H54 (cell line): Measurements from ENCODE around the gene ZFYVE28.

Source experiments
- DNase-seq: peaks from one replicate; pipeline ENCODE4 v3.0.0; 2011; ENCODE audit warnings: low spot score, mixed read lengths; ENCODE audit not compliant: insufficient read length
- FAIRE-seq: peaks from 3 replicates; lab custom pipeline; 2011; peaks lifted over from hg19 to GRCh38; lab: Jason Lieb, UNC
- POLR2A ChIP-seq: IDR thresholded peaks from 2 replicates; pipeline ENCODE4 v1.6.1; 2011; ENCODE audit warnings: low read depth, mild to moderate bottlenecking, low read length

Gene ZFYVE28

DNA sequence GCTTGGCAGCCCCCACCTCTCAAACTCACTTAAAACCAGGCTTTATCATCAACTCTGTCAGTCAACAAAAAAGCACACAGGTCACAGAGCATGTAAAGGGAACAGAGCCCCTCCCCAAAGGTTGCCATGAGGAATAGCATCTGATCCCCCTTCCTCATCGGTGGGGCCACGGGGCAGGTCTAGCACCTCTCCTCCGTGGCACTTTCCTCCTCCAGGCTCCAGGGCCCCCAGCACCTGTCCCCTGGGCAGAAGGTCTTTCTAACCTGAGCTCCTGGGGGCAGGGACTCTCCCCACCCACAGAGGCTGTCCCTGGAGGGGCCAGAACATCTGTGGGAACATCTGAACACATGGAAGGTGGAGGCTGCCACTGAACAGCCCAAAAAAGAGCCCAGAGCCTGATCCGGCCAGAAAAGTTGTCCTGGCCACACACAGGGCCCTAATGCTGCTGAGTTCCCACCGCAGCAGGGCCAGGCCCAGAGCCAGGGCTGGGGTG lies 65.7 kb downstream of the ZFYVE28 start:
- DNase-seq (no peak), FAIRE-seq (no peak)
- TF ChIP-seq POLR2A = no peak

DNA sequence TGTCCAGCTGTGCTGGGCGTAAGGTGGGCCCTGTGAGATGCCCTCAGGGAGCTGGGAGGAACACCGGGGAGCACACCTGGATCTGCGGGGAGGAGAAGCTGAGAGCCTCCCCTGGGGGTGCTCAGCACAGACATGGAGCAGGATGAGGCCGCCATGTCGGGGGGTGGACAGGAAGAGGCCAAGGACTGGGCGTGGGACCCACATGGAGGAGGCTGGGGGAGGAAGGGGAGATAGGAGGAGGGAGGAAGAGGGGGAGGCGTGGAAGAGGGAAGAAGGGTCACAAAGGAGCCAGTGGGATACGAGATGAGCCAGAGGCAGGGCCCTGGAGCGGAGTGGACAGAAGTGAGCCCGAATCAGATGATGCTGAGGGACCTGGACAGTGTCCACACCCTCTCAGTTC lies 66.3 kb downstream of the ZFYVE28 start:
- FAIRE-seq (no peak), DNase-seq (no peak)
- TF ChIP-seq POLR2A = no peak

DNA sequence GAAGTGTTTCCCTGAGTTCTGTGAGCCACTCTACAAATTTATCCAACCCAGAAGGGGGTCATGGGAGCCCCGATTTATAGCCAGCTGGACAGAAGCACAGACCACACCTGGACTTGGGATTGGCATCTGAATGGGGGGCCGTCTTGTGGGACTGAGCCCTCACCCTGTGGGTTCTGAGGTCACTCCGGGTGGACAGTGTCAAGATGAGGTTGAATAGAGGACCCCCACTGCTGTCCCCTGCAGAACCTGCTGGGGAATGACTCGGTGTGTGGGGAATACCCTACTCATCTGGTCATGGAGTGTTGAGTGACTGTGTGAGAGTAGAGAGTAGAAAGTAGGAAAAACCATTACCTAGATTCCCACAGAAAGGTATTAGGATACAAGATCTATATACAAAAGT lies 67.5 kb downstream of the ZFYVE28 start:
- FAIRE-seq = no peak
- TF ChIP-seq POLR2A = no peak
- no peak for DNase-seq

DNA sequence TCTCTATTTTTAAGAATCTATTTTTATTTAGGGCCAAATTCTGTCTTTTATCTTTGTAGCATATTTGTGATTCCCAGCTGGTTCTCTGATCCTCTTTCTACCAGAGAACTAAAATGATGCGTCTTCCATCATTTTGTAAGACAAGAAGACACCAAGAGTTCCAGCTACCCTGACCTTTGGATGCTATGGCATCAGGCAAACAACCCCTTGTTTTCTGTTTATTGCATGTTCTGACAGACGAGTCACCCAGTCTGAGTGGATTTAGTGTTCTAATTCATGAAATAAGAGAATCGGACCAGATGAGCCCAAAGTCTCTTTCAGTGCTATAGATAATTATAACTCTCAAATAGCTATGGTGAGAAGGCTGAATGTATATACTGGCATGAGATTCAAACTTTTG lies 69.7 kb downstream of the ZFYVE28 start:
- no peak for TF ChIP-seq POLR2A
- FAIRE-seq (no peak), DNase-seq (no peak)

DNA sequence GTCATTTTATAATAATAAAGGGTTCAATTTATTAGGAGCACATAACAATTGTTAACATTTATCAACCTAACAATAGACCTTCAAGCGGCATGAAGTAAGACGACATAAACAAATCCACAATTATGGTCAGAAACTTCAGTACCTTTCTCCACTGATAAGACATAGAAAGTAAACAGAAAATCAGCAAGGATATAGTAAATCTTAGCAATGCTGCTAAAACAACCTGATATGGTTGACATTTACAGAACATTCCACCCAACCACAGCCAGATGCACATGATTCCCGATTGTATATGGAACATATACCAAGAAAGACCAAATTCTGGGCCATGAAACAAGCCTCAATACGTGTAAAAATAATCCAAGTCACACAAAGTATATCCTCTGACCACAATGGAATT lies 71.3 kb downstream of the ZFYVE28 start:
- FAIRE-seq = no peak
- DNase-seq = no peak
- TF ChIP-seq POLR2A = no peak

DNA sequence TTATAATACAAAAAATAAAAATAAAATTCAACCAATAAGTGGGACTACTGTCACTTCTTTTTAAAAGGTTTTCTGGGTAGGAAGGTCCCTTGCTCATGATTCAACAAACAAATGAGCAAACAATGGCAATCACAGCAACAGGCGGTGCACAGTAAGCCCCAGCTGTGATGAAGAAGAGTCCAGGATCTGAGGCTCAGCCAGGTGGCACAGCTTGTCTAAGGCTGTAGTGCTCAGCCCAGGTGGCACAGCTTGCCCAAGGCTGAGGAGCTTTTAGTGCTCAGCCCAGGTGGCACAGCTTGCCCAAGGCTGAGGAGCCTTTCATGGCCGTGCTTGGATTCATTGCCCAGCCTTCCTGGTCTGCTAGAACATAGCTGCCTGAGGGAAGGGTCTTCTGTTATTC lies 75.0 kb downstream of the ZFYVE28 start:
- no peak for TF ChIP-seq POLR2A
- FAIRE-seq (no peak), DNase-seq (no peak)

DNA sequence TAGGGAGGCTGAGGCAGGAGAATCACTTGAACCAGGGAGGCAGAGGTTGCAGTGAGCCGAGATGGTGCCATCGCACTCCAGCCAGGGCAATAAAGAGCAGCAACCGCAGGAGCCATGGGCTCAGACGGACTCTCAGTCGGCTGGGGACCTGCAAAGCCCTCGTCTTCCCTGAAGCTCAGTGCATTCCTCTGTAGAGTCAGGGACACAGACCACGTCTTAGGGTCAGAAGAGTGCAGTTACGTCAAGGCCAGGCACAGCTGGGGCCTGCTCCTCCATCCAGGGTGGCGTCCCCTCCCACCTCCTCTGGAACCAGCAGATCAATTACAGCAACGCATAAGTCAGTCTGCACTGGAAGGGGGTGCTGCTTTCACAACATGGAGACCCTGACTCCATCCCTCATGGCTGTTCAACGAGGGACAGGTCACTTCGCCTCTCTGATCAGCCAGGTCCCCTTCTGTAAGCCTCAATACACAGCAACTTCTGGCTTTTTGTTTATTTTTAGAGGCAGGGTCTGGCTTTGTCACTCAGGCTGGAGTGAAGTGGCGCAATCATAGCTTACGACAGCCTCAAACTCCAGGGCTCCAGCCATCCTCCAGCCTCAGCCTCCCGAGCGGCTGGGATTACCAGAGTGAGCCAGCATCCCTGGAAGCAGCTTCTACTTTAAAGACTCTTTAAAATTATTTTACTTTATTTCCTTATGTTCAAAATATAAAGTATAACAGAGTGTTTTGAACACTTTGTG lies 76.4 kb downstream of the ZFYVE28 start:
- FAIRE-seq (no peak), DNase-seq (no peak)
- TF ChIP-seq POLR2A = no peak

DNA sequence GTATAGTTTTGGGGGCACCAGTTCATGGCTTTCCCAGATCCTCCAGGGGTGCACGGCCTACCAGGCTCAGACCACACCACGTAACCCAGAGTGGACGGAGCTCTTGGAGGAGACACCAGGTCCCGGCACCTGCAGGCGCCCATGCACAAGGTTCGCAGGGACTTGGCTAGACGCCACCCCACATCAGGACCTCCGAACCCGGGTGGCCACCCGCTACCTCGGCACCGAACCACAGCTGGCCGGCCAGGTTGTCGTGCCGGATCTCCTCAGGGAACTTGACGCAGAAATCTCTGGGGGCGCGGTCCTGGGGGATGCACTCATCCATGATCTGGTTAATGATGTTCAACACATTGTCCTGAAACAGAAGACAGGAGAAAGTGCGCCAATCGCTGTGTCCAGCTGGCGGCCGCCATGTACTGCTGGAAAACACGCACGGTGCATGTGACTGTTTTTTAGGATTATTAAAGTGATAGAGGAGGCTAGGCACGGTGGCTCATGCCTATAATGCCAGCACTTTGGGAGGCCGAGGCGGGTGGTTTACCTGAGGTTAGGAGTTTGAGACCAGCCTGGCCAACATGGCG lies 77.1 kb downstream of the ZFYVE28 start:
- TF ChIP-seq POLR2A = no peak
- FAIRE-seq = no peak
- DNase-seq = no peak

DNA sequence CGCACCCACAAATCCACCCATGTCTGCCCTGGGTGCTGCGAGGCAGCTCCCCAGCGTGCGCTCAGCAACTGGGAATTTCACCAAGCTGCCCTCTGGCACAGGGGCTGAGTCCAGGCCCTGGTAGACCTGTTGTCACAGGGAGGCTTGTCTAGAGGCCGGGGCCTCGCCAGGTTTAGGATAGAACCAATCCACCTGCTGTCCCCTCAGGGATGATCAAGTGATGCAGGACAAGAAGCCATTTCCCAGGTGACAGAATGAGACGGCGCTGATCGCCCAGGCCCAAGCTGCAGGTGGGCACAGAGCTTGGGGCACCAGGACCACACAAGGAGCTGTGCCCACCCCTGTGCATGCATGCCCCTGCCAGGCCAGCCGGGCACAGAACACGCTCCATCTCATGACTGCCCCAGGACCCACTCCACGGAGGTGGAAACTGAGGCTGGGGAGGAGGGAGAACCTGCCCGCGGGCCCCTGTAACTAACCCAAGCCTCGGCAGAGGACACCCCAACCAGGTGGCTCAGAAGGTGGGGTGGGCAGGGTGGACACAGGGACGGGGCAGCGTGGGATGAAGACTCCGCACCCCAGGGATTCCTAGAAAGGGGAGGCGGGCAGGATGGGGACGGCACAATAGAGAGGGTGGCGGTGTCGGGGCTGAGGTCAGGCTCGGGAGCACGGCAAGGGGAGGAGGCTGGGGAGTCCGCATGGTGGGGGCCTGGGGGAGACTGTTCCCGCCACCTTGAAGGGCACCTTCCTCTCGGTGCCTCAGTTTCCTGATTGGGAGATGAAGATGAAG lies 78.0 kb downstream of the ZFYVE28 start:
- no peak for DNase-seq
- FAIRE-seq = no peak
- TF ChIP-seq POLR2A = no peak

DNA sequence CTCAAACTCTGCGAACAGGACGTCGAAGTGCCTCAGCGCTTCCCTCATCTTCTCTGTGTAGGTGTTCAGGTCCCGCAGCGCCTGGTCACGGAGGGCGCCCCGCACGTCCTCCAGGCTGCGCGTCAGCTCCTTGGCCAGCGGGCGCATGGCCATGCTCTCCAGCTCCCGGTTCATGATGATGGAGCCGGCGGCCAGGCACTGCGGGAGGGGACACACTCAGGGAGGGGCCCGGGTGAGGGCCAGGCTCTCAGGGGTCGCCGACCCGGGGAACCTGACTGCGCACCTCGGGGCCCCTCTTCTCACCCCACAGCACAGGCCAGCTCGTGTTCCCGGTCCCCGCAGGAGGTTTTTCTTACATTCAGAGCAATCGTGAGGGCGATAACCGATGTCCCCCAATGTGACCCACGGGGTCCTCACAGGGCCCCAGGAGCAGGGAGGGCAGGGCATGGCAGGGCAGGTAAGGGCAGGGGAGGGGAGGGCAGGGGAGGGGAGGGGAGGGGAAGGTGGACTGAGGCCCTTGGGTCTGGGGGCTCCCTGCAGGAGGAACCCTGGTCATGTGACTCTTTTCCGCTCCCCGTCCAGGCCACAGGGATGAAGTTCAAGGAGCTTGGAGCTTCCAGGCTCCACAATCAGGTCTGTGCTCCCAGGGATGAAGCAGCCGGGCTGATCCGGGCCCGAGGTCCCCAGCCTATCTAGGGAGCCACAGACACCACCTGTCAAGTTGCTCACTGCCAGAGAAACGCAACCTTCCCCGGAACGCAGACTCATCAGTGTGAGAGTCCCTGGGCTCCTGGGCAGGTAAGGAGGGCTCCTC lies 78.8 kb downstream of the ZFYVE28 start:
- TF ChIP-seq POLR2A = no peak
- FAIRE-seq (no peak), DNase-seq (no peak)

DNA sequence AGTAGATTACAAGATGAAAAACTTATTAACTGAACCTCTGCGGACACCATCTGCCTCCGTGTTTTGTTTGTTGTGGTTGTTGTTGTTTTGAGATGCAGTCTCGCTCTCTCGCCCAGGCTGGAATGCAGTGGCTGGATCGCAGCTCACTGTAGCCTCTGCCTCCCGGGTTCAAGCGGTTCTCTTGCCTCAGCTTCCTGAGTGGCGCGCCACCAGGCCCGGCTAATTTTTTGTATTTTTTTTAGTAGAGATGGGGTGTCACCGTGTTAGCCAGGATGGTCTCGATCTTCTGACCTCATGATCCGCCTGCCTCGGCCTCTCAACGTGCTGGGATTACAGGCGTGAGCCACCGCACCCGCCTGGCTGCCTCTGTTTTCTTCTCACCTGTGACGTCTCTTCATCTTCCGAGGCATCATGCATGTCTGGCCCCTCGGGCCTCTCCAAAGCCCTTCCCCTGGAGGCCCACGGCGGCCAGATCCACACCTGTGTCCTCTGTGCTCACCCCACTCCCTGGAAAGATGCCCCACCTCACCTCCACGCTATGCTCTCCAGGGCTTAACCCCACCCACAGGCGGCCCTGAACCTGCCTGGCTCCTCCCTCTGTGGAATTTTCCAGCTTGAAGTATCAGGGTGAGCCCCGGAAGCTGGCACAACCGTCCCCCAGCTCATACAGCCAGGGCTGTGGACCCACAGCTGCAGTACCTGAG lies 79.5 kb downstream of the ZFYVE28 start:
- DNase-seq (no peak), FAIRE-seq (no peak)
- no peak for TF ChIP-seq POLR2A

DNA sequence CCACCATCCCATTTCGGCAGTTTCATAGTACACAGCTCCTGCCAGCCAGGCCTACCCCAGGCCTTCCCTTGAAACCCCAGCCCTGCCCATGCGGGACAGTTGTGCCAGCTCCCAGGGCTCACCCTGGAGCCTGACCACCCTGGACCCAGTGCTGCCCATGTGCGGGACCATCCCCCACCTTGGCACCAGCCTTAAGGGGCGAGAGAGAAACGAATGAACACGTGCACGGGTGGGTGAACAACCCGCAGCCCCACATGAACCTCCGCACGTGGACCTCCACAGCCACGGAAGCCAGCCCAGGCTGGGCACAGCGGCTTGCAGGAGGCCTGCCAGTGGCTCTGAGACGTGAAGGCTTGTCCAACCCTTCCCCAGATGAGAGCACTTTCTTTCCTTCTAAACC lies 80.5 kb downstream of the ZFYVE28 start:
- TF ChIP-seq POLR2A = no peak
- FAIRE-seq = no peak

More for the DNA sequence above, 80.5 kb downstream of the ZFYVE28 start:
- no peak for DNase-seq
